ENCODE results near the gene CCDC89. TPM values are rescaled to one million over a fixed set of nuclear protein-coding genes. Genes with fewer than 3 reads are reported as not detected.

Gene CCDC89
- total and polyA plus RNA-seq, 2 of the 13 experiments (the other 11 are each of a cell fraction or from before 2014, with no cell fraction given), result 0.13 to 0.38 TPM

DNA sequence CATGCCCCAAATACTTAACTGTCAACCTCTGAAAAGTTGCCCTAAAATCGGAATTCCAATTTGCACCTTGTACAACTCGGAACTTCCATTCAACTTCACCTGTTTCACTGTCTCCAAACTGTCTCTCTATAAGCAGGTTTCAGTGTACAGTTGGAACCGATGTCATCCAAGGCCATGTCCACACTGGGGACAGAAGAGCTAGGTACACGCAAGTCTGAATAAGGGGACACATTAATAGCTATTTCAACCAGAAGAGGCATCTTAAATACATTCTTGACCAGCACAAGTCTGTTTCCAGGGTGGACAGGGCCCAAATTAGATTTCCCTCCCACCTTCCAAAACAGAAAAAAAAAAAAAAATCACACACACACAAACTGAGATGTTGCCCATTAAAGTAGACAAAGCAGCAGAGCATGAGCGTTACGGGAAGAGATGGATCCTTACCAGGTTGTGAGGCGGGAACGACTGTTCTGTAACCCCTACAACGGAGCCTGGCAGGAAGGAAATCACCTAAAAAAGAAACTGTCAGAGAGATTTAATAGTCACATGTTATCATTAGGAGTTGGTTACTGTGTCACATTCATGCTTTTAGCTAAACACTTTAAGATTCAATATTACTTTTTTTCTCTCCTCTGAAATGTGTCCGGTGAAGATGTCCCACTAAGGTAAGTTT, 22.8 kb downstream of the CCDC89 start (continued):
- TF ChIP-seq ZNF782 (CRISPR knock-in tag; IDR thresholded peaks at IDR 0.05; ENCODE audit: borderline replicate concordance) (no peak), ZNF256 (CRISPR knock-in tag; conservative IDR thresholded peaks at IDR 0.05) (no peak), ZMYM4 (CRISPR knock-in tag; IDR thresholded peaks at IDR 0.05) (no peak), TEAD3 (CRISPR knock-in tag; optimal IDR thresholded peaks at IDR 0.05; ENCODE audit: borderline replicate concordance) (no peak)
- TF ChIP-seq, protein P1, sequence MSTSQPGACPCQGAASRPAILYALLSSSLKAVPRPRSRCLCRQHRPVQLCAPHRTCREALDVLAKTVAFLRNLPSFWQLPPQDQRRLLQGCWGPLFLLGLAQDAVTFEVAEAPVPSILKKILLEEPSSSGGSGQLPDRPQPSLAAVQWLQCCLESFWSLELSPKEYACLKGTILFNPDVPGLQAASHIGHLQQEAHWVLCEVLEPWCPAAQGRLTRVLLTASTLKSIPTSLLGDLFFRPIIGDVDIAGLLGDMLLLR (CRISPR knock-in tag; IDR thresholded peaks at IDR 0.05), result no peak
- TF ChIP-seq, protein P2, sequence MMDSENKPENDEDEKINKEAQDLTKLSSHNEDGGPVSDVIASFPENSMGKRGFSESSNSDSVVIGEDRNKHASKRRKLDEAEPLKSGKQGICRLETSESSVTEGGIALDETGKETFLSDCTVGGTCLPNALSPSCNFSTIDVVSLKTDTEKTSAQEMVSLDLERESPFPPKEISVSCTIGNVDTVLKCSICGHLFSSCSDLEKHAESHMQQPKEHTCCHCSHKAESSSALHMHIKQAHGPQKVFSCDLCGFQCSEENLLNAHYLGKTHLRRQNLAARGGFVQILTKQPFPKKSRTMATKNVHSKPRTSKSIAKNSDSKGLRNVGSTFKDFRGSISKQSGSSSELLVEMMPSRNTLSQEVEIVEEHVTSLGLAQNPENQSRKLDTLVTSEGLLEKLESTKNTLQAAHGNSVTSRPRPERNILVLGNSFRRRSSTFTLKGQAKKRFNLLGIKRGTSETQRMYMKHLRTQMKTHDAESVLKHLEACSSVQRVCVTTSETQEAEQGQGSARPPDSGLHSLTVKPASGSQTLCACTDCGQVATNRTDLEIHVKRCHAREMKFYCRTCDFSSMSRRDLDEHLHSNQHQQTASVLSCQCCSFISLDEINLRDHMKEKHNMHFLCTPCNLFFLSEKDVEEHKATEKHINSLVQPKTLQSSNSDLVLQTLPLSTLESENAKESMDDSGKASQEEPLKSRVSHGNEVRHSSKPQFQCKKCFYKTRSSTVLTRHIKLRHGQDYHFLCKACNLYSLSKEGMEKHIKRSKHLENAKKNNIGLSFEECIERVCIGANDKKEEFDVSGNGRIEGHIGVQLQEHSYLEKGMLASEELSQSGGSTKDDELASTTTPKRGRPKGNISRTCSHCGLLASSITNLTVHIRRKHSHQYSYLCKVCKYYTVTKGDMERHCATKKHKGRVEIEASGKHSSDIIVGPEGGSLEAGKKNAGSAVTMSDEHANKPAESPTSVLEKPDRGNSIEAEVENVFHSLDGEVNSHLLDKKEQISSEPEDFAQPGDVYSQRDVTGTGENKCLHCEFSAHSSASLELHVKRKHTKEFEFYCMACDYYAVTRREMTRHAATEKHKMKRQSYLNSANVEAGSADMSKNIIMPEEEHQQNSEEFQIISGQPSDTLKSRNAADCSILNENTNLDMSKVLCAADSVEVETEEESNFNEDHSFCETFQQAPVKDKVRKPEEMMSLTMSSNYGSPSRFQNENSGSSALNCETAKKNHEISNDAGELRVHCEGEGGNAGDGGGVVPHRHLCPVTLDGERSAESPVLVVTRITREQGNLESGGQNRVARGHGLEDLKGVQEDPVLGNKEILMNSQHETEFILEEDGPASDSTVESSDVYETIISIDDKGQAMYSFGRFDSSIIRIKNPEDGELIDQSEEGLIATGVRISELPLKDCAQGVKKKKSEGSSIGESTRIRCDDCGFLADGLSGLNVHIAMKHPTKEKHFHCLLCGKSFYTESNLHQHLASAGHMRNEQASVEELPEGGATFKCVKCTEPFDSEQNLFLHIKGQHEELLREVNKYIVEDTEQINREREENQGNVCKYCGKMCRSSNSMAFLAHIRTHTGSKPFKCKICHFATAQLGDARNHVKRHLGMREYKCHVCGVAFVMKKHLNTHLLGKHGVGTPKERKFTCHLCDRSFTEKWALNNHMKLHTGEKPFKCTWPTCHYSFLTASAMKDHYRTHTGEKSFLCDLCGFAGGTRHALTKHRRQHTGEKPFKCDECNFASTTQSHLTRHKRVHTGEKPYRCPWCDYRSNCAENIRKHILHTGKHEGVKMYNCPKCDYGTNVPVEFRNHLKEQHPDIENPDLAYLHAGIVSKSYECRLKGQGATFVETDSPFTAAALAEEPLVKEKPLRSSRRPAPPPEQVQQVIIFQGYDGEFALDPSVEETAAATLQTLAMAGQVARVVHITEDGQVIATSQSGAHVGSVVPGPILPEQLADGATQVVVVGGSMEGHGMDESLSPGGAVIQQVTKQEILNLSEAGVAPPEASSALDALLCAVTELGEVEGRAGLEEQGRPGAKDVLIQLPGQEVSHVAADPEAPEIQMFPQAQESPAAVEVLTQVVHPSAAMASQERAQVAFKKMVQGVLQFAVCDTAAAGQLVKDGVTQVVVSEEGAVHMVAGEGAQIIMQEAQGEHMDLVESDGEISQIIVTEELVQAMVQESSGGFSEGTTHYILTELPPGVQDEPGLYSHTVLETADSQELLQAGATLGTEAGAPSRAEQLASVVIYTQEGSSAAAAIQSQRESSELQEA (CRISPR knock-in tag; IDR thresholded peaks at IDR 0.05; ENCODE audit: not compliant biosample characterization), result no peak
- TF ChIP-seq, protein P3, sequence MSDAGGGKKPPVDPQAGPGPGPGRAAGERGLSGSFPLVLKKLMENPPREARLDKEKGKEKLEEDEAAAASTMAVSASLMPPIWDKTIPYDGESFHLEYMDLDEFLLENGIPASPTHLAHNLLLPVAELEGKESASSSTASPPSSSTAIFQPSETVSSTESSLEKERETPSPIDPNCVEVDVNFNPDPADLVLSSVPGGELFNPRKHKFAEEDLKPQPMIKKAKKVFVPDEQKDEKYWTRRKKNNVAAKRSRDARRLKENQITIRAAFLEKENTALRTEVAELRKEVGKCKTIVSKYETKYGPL (CRISPR knock-in tag; IDR thresholded peaks at IDR 0.05), result no peak

Data from HepG2 (cell line).